ENCODE measurements around the gene ZNF592.

ZNF592 gene

GRCh38 chr15:84832448-84833040, 84.2 kb downstream of the ZNF592 start:
- TF ChIP-seq GLIS1 (tag by site-specific recombination; IDR thresholded peaks at IDR 0.05), result peak; percentile 40
- no peak for TF ChIP-seq TRIM28 (IDR thresholded peaks at IDR 0.05; ENCODE audit: borderline replicate concordance, low read length)
- H3K4me3 ChIP-seq (ENCODE audit: low read depth, low read length), result no peak overlapping the region
- no peaks in the 10 kb centered on the region for H3K4me1 ChIP-seq (ENCODE audit: control insufficient read depth, insufficient read depth, low read length)
- no peaks in the 10 kb centered on the region for H3K36me3 ChIP-seq (ENCODE audit: control insufficient read depth in 2 of 2, insufficient read depth in 1 of 2, low read length in 2 of 2)
- no peak overlapping the region for H3K27ac ChIP-seq (ENCODE audit: extremely low read depth, low read depth, low read length)
- ChIA-PET POLR2A (no interaction called here), CTCF (interaction anchor here (0.6 to 2.4 kb wide), 5 partner anchors 9 to 336 kb away, joined by 3 to 12 read pairs (median 3); no protein-coding TSS in a partner anchor)
- no peaks in the 10 kb centered on the region for H3K9me3 ChIP-seq (ENCODE audit: control insufficient read depth, insufficient read depth, low read depth, low read length)

GRCh38 chr15:84833447-84834228, 85.2 kb downstream of the ZNF592 start:
- CTCF ChIA-PET, result interaction anchor here (0.6 to 3.0 kb wide), 7 partner anchors 10 to 304 kb away, joined by 3 to 15 read pairs (median 3); no protein-coding TSS in a partner anchor
- TF ChIP-seq ZNF670 (tag by site-specific recombination; IDR thresholded peaks at IDR 0.05; ENCODE audit: low read depth) (no peak), ZBTB21 (tag by site-specific recombination; IDR thresholded peaks at IDR 0.05) (no peak), PRDM10 (tag by site-specific recombination; IDR thresholded peaks at IDR 0.05) (no peak), ZSCAN4 (tag by site-specific recombination; IDR thresholded peaks at IDR 0.05) (peak; percentile 48; the same call in 1 of the 2 replicates), REPIN1 (tag by site-specific recombination; IDR thresholded peaks at IDR 0.05; ENCODE audit: low read depth) (no peak), ZNF362 (tag by site-specific recombination; IDR thresholded peaks at IDR 0.05) (no peak), ZSCAN30 (tag by site-specific recombination; IDR thresholded peaks at IDR 0.05) (no peak)
- H3K9me3 ChIP-seq (ENCODE audit: control insufficient read depth, insufficient read depth, low read depth, low read length), result no peaks in the 10 kb centered on the region
- POLR2A ChIA-PET, result interaction anchor here (0.6 kb wide), 2 partner anchors 98 to 122 kb away, joined by 4 read pairs; no protein-coding TSS in a partner anchor
- no peaks in the 10 kb centered on the region for H3K4me1 ChIP-seq (ENCODE audit: control insufficient read depth, insufficient read depth, low read length)
- H3K27ac ChIP-seq (ENCODE audit: extremely low read depth, low read depth, low read length), result no peak overlapping the region
- H3K36me3 ChIP-seq (ENCODE audit: control insufficient read depth in 2 of 2, insufficient read depth in 1 of 2, low read length in 2 of 2), result no peaks in the 10 kb centered on the region
- H3K4me3 ChIP-seq (ENCODE audit: low read depth, low read length), result no peak overlapping the region

GRCh38 chr15:84834229-84834955, 86.0 kb downstream of the ZNF592 start:
- TF ChIP-seq HOXA7 (CRISPR knock-in tag; IDR thresholded peaks at IDR 0.05; ENCODE audit: borderline replicate concordance), result no peak
- peak; percentile 58 for TF ChIP-seq ZNF664 (tag by site-specific recombination; IDR thresholded peaks at IDR 0.05)
- TF ChIP-seq PRDM10 (tag by site-specific recombination; IDR thresholded peaks at IDR 0.05), result no peak
- Histone ChIP-seq H3K4me3 (ENCODE audit: low read depth, low read length) (no peak overlapping the region), H3K9me3 (ENCODE audit: control insufficient read depth, insufficient read depth, low read depth, low read length) (no peaks in the 10 kb centered on the region), H3K27ac (ENCODE audit: extremely low read depth, low read depth, low read length) (no peak overlapping the region), H3K4me1 (ENCODE audit: control insufficient read depth, insufficient read depth, low read length) (no peaks in the 10 kb centered on the region), H3K36me3 (ENCODE audit: control insufficient read depth in 2 of 2, insufficient read depth in 1 of 2, low read length in 2 of 2) (no peaks in the 10 kb centered on the region)
- POLR2A ChIA-PET, result interaction anchor here (0.6 kb wide), 2 partner anchors 99 to 121 kb away, joined by 4 read pairs; no protein-coding TSS in a partner anchor
- CTCF ChIA-PET, result interaction anchor here (0.7 to 3.0 kb wide), 4 partner anchors 11 to 303 kb away, joined by 3 to 15 read pairs (median 4); no protein-coding TSS in a partner anchor
